Fibroblast of pulmonary artery (primary cell): Measurements from ENCODE around the gene ZMYM3.
"Not testable (repeated sequence)": the region's sequence is repeated elsewhere in the genome, so short reads cannot be mapped to it uniquely, and the experiment has no call there.

ENCODE experiments used
- DNase-seq: peaks from one replicate; pipeline ENCODE4 v3.0.0-alpha.2; 2010; ENCODE audit warnings: low read depth
- H3K4me3 ChIP-seq: replicated peaks from 2 replicates; pipeline ENCODE4 v1.5.1; 2011; ENCODE audit warnings: low read depth, mild to moderate bottlenecking, control low read depth, low read length, moderate library complexity
- TF ChIP-seq, protein P1 (sequence below): IDR thresholded peaks from 2 replicates; pipeline ENCODE4 v1.5.1; 2011; ENCODE audit warnings: mild to moderate bottlenecking, control low read depth, low read length, inconsistent platforms; ENCODE audit errors: missing control alignments

Gene ZMYM3

GRCh38 chrX:71254092-71254963 is at the start of gene ZMYM3:
Gene ZMYM3 (minus strand): TSS chrX:71254140. CDS start chrX:71253255, 885 bp downstream.
- TF ChIP-seq, protein P1, sequence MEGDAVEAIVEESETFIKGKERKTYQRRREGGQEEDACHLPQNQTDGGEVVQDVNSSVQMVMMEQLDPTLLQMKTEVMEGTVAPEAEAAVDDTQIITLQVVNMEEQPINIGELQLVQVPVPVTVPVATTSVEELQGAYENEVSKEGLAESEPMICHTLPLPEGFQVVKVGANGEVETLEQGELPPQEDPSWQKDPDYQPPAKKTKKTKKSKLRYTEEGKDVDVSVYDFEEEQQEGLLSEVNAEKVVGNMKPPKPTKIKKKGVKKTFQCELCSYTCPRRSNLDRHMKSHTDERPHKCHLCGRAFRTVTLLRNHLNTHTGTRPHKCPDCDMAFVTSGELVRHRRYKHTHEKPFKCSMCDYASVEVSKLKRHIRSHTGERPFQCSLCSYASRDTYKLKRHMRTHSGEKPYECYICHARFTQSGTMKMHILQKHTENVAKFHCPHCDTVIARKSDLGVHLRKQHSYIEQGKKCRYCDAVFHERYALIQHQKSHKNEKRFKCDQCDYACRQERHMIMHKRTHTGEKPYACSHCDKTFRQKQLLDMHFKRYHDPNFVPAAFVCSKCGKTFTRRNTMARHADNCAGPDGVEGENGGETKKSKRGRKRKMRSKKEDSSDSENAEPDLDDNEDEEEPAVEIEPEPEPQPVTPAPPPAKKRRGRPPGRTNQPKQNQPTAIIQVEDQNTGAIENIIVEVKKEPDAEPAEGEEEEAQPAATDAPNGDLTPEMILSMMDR = no peak
- peak within 1 kb of the TSS; percentile 83 for H3K4me3 ChIP-seq
- peak; percentile 82 for DNase-seq

DNA sequence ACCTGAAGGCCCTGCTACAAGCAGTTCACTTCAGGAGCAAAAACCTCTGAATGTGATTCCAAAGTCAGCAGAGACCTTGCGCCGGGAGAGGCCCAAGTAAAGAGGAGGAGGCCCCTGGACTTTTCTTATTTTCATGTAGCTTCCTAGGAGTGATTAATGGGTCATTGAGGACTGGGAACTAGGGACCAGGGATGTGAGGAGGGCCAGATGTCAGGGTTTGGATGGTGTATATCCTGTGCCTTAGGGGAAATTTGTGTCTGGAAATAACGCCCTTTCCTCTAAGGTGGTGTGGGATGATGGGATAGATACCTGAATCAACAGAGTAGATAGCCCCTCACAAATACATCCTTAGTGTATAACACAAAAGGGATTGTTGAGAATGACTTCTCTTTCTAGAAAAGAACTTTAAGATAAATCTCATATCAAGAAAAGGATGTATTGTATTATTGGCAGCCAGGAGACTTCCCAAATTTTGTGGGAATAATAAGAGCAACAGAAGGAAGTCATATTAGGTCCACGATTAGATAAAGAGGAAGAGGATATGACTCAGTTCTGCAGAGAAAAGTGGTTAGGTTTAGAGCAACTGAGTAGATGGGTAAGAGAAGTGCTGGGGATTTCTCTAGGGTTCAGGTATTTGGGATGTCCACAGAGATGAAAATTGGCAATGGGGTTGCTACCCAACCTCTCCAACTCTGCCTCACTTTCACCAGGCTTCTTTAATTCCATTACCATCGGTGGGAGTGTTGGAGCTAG is 48.7 kb upstream of the ZMYM3 start:
- TF ChIP-seq, protein P1 = no peak
- H3K4me3 ChIP-seq = no peak overlapping the region
- peak; percentile 31 for DNase-seq

GRCh38 chrX:71301195-71301924 is 47.4 kb upstream of the ZMYM3 start, which contains the start of gene ITGB1BP2:
Gene ITGB1BP2 (plus strand): TSS chrX:71301750. CDS start chrX:71301807, 57 bp downstream.
- no peak within 1 kb of the TSS for H3K4me3 ChIP-seq
- peak; percentile 45 for DNase-seq
- TF ChIP-seq, protein P1 = no peak

- H3K4me3 ChIP-seq, DNase-seq: not testable (repeated sequence)
These were observed 46.6 kb upstream of the ZMYM3 start for GRCh38 chrX:71300495-71300894.

DNA sequence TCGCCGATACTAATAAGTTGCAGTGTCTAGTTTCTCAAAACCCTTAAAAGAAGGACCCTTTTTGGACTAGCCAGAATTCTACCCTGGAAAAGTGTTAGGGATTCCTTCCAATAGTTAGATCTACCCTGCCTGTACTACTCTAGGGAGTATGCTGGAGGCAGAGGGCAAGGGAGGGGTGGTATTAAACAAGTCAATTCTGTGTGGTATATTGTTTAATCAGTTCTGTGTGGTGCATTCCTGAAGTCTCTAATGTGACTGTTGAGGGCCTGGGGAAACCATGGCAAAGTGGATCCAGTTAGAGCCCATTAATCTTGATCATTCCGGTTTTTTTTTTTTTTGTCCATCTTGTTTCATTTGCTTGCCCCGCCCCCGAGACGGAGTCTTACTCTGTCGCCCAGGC is 46.1 kb upstream of the ZMYM3 start:
- not testable (repeated sequence) for DNase-seq, H3K4me3 ChIP-seq

GRCh38 chrX:71298119-71298518 is 44.2 kb upstream of the ZMYM3 start:
- H3K4me3 ChIP-seq = no peak overlapping the region
- peak; percentile 43 for DNase-seq
- TF ChIP-seq, protein P1 = no peak

DNA sequence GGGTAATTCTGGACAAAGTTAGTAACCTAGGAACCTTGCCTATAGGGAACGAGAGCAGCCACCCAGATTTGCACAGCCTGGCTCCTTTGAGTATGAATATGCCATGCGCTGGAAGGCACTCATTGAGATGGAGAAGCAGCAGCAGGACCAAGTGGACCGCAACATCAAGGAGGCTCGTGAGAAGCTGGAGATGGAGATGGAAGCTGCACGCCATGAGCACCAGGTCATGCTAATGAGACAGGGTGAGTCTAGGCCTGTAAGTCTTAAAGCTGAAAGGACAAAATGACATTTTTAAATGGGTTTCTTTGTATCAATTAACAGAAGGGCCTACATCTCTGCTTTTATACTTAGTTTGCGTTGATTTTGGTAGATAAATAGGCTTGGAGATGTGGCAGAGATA is 42.9 kb upstream of the ZMYM3 start:
- no peak overlapping the region for H3K4me3 ChIP-seq
- TF ChIP-seq, protein P1 = no peak
- DNase-seq = no peak
